ENCODE data around the gene SDCCAG8. TPM values are rescaled to one million over a fixed set of nuclear protein-coding genes. Genes with fewer than 3 reads are reported as not detected.
"Not testable (repeated sequence)": the region's sequence is repeated elsewhere in the genome, so short reads cannot be mapped to it uniquely, and the experiment has no call there.

The SDCCAG8 gene
- total and polyA plus RNA-seq, 2 of the 8 experiments (the other 6 are each of a cell fraction or from before 2014, with no cell fraction given) = 15.6 to 21.0 TPM

GRCh38 chr1:243211984-243212383, 43.9 kb upstream of the SDCCAG8 start:
- DNase-seq (ENCODE audit: low read depth in 1 of 2, low spot score in 2 of 2); H2AFZ ChIP-seq (ENCODE audit: low read length); H2BK12ac ChIP-seq (ENCODE audit: low read depth, low read length); H4K20me1 ChIP-seq (replicated peaks in 1 of 2; ENCODE audit: control insufficient read depth in 1 of 2, insufficient read depth in 2 of 2, low read length in 2 of 2); CTCF ChIA-PET (ENCODE audit: partially characterized antibody); H3K4ac ChIP-seq (replicated peaks; ENCODE audit: insufficient read length, low read depth, low read length); H4K8ac ChIP-seq (ENCODE audit: extremely low read depth, insufficient read depth, low read length); H2BK120ac ChIP-seq (replicated peaks; ENCODE audit: low read depth, low read length); H3K56ac ChIP-seq (replicated peaks; ENCODE audit: insufficient read length, low read depth, low read length); H3K18ac ChIP-seq (ENCODE audit: extremely low read depth, low read length); H3K9ac ChIP-seq (replicated peaks in 1 of 4; ENCODE audit: extremely low read depth in 1 of 4, low read depth in 3 of 4, low read length in 3 of 4); H3K27me3 ChIP-seq (replicated peaks in 1 of 4; ENCODE audit: control insufficient read depth in 3 of 4, extremely low read depth in 1 of 4, insufficient read depth in 3 of 4, low read length in 3 of 4); H2BK5ac ChIP-seq (ENCODE audit: low read depth, low read length); H3K79me1 ChIP-seq (ENCODE audit: low read depth, low read length); H3K4me3 ChIP-seq (ENCODE audit: extremely low read depth in 1 of 4, insufficient read depth in 2 of 4, low read depth in 3 of 4, low read length in 4 of 4); H2BK20ac ChIP-seq (ENCODE audit: low read length); FAIRE-seq; H3K23ac ChIP-seq (ENCODE audit: insufficient read length); H3K4me1 ChIP-seq (replicated peaks in 1 of 4; ENCODE audit: control insufficient read depth in 3 of 4, insufficient read depth in 4 of 4, low read length in 3 of 4); POLR2A ChIA-PET (ENCODE audit: partially characterized antibody); H3K36me3 ChIP-seq (ENCODE audit: control insufficient read depth in 2 of 4, insufficient read depth in 4 of 4, low read length in 3 of 4); H3K4me2 ChIP-seq (ENCODE audit: insufficient read depth in 1 of 2, low read depth in 2 of 2, low read length in 2 of 2); H4K5ac ChIP-seq (ENCODE audit: insufficient read length, low read depth, low read length); H3K27ac ChIP-seq (ENCODE audit: low read depth, low read length); H4K91ac ChIP-seq (replicated peaks; ENCODE audit: insufficient read length, low read length); H3K9me3 ChIP-seq (ENCODE audit: insufficient read depth in 2 of 2, low read depth in 1 of 2, low read length in 1 of 2); H3K14ac ChIP-seq (ENCODE audit: insufficient read length); H3K23me2 ChIP-seq (ENCODE audit: low read depth, low read length); H2AK5ac ChIP-seq (ENCODE audit: low read depth, low read length); H2BK15ac ChIP-seq (ENCODE audit: low read length): not testable (repeated sequence)
- 96% methylated on average over 2 of the region's 3 CpGs; no CpG with 5 or more reads in 1 of the 2 experiments for WGBS, 2 experiments (ENCODE audit: extremely low coverage in 1 of 2, insufficient coverage in 1 of 2, insufficient read length in 1 of 2, insufficient replicate concordance in 2 of 2, low coverage in 1 of 2, low lambda C conversion rate in 2 of 2, missing lambda C conversion rate in 1 of 2)
- H3K79me2 ChIP-seq (ENCODE audit: control insufficient read depth in 1 of 2, insufficient read depth in 2 of 2, low read length in 2 of 2) = peaks cover 0 to 33% of the 10 kb centered on the region in 2 experiments; a peak in 3 of 4 replicates

All from H1 (cell line).